NCI-H2171 (cell line): ENCODE measurements around the gene EI24.

ENCODE experiments used
- DNase-seq: peaks from one replicate; lab custom pipeline; 2025; lab: John Stamatoyannopoulos, UW

Gene EI24

GRCh38 chr11:125579811-125580210, 10.5 kb downstream of the EI24 start:
- no peak for DNase-seq

- DNase-seq: no peak
Measured at GRCh38 chr11:125583496-125583895, 14.2 kb downstream of the EI24 start.

- DNase-seq: no peak
Measured at GRCh38 chr11:125585487-125585886, 16.2 kb downstream of the EI24 start.

GRCh38 chr11:125586623-125587022, 17.3 kb downstream of the EI24 start:
- no peak for DNase-seq

GRCh38 chr11:125587480-125587879, 18.2 kb downstream of the EI24 start:
- no peak for DNase-seq

- no peak for DNase-seq
Measured at GRCh38 chr11:125588505-125588904, 19.2 kb downstream of the EI24 start.

- DNase-seq: no peak
Measured at GRCh38 chr11:125591649-125592304, 22.5 kb downstream of the EI24 start.

GRCh38 chr11:125592305-125593113, 23.2 kb downstream of the EI24 start, which contains the start of gene STT3A:
STT3A (plus strand) TSS chr11:125592852; CDS start chr11:125595916, 3,064 bp downstream.
- peak; percentile 90 for DNase-seq

GRCh38 chr11:125593114-125593820, 24.0 kb downstream of the EI24 start:
- DNase-seq: no peak

GRCh38 chr11:125594958-125595357, 25.7 kb downstream of the EI24 start:
- no peak for DNase-seq

GRCh38 chr11:125600663-125601062, 31.4 kb downstream of the EI24 start:
- DNase-seq: no peak

GRCh38 chr11:125603207-125603606, 33.9 kb downstream of the EI24 start:
- no peak for DNase-seq

GRCh38 chr11:125605417-125605816, 36.1 kb downstream of the EI24 start:
- DNase-seq: no peak

GRCh38 chr11:125609545-125609944, 40.3 kb downstream of the EI24 start:
- no peak for DNase-seq

- no peak for DNase-seq
Measured at GRCh38 chr11:125618383-125618782, 49.1 kb downstream of the EI24 start.

- no peak for DNase-seq
Measured at GRCh38 chr11:125621995-125622394, 52.7 kb downstream of the EI24 start.

GRCh38 chr11:125623064-125623463, 53.8 kb downstream of the EI24 start:
- no peak for DNase-seq

GRCh38 chr11:125624756-125625213, 55.5 kb downstream of the EI24 start, which contains the start of gene CHEK1:
CHEK1 (plus strand) TSS chr11:125625163; CDS start chr11:125626769, 1,606 bp downstream.
- DNase-seq: no peak

- DNase-seq: no peak
Measured at GRCh38 chr11:125625225-125625629, 56.0 kb downstream of the EI24 start.

- peak; percentile 86 for DNase-seq
Measured at GRCh38 chr11:125625630-125626287, 56.5 kb downstream of the EI24 start.

GRCh38 chr11:125626288-125626950, 57.1 kb downstream of the EI24 start:
- peak; percentile 75 for DNase-seq
